ENCODE data around the gene NFATC2. TPM values are rescaled to one million over a fixed set of nuclear protein-coding genes. Genes with fewer than 3 reads are reported as not detected.

Gene NFATC2
- total RNA-seq, 4 donors from 2014 or later, result 1.6 to 3.9 (median 2.8) TPM

- in situ Hi-C loops (cut with MboI; ENCODE audit: low sequenced_read_pairs in 4 of 4) (no loop called here), intact Hi-C loops (cut with DNase I; ENCODE audit: low total_unique reads) (no loop called here)
- ATAC-seq (no peak), DNase-seq (no peak)
- TF ChIP-seq POLR2A (IDR thresholded peaks at IDR 0.05), result no peak
- TF ChIP-seq, protein P1, sequence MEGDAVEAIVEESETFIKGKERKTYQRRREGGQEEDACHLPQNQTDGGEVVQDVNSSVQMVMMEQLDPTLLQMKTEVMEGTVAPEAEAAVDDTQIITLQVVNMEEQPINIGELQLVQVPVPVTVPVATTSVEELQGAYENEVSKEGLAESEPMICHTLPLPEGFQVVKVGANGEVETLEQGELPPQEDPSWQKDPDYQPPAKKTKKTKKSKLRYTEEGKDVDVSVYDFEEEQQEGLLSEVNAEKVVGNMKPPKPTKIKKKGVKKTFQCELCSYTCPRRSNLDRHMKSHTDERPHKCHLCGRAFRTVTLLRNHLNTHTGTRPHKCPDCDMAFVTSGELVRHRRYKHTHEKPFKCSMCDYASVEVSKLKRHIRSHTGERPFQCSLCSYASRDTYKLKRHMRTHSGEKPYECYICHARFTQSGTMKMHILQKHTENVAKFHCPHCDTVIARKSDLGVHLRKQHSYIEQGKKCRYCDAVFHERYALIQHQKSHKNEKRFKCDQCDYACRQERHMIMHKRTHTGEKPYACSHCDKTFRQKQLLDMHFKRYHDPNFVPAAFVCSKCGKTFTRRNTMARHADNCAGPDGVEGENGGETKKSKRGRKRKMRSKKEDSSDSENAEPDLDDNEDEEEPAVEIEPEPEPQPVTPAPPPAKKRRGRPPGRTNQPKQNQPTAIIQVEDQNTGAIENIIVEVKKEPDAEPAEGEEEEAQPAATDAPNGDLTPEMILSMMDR (IDR thresholded peaks at IDR 0.05 in 4 of 5, conservative IDR thresholded peaks at IDR 0.05 in 1 of 5), result no peak
- Histone ChIP-seq H3K4me1 (peaks cover 3 to 4% of the 10 kb centered on the region in 2 donors), H3K9me3 (no peaks in the 10 kb centered on the region), H3K4me3 (no peak overlapping the region), H3K36me3 (peaks cover 0 to 17% of the 10 kb centered on the region in 2 donors), H3K27ac (no peak overlapping the region), H3K27me3 (no peaks in the 10 kb centered on the region)
Measured at GRCh38 chr20:51431321-51431720, 111.2 kb downstream of the NFATC2 start.

GRCh38 chr20:51430198-51430950 lies 112.1 kb downstream of the NFATC2 start:
- ATAC-seq, result no peak
- Histone ChIP-seq H3K9me3 (no peaks in the 10 kb centered on the region), H3K36me3 (peaks cover 0 to 17% of the 10 kb centered on the region in 2 donors), H3K27ac (no peak overlapping the region), H3K4me3 (no peak overlapping the region), H3K27me3 (no peaks in the 10 kb centered on the region), H3K4me1 (peaks cover 3 to 4% of the 10 kb centered on the region in 2 donors)
- DNase-seq, result no peak
- intact Hi-C loops (cut with DNase I; ENCODE audit: low total_unique reads), result no loop called here
- in situ Hi-C loops (cut with MboI; ENCODE audit: low sequenced_read_pairs in 4 of 4), result no loop called here
- TF ChIP-seq, protein P1 (IDR thresholded peaks at IDR 0.05 in 4 of 5, conservative IDR thresholded peaks at IDR 0.05 in 1 of 5), result no peak
- no peak for TF ChIP-seq POLR2A (IDR thresholded peaks at IDR 0.05)

DNA sequence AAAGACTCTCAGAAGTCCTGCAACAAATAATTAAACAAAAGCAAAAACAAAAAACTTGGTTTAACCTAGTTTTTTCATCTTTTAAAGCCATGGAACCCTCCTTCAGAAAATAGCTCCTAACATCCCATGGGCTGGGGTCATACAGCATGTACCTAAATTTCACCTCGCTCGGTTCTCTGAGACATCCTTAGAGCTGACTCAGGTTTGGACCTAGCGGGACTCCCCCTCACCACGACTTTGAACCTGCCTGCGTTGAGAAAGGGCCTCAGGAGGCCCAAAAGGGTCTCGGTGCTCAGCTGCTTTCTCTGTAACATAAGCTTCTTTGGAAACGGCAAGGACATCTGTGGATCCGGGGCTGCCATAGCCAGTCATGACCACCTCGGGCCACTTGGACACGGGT lies 112.8 kb downstream of the NFATC2 start:
- no peak overlapping the region for H3K27ac ChIP-seq
- peaks cover 3 to 4% of the 10 kb centered on the region in 2 donors for H3K4me1 ChIP-seq
- DNase-seq (no peak), ATAC-seq (no peak)
- H3K27me3 ChIP-seq, result no peaks in the 10 kb centered on the region
- TF ChIP-seq POLR2A (IDR thresholded peaks at IDR 0.05), result no peak
- TF ChIP-seq, protein P1 (IDR thresholded peaks at IDR 0.05 in 4 of 5, conservative IDR thresholded peaks at IDR 0.05 in 1 of 5), result no peak
- no peaks in the 10 kb centered on the region for H3K9me3 ChIP-seq
- intact Hi-C loops (cut with DNase I; ENCODE audit: low total_unique reads) (no loop called here), in situ Hi-C loops (cut with MboI; ENCODE audit: low sequenced_read_pairs in 4 of 4) (no loop called here)
- H3K36me3 ChIP-seq, result peaks cover 0 to 14% of the 10 kb centered on the region in 2 donors
- no peak overlapping the region for H3K4me3 ChIP-seq

GRCh38 chr20:51429144-51429482 lies 113.4 kb downstream of the NFATC2 start:
- in situ Hi-C loops (cut with MboI; ENCODE audit: low sequenced_read_pairs in 4 of 4) (no loop called here), intact Hi-C loops (cut with DNase I; ENCODE audit: low total_unique reads) (no loop called here)
- no peak for ATAC-seq
- no peak for TF ChIP-seq POLR2A (IDR thresholded peaks at IDR 0.05)
- TF ChIP-seq, protein P1 (IDR thresholded peaks at IDR 0.05 in 4 of 5, conservative IDR thresholded peaks at IDR 0.05 in 1 of 5), result no peak
- peaks cover 0 to 14% of the 10 kb centered on the region in 2 donors for H3K36me3 ChIP-seq
- H3K27me3 ChIP-seq, result no peaks in the 10 kb centered on the region
- no peak overlapping the region for H3K27ac ChIP-seq
- H3K9me3 ChIP-seq, result no peaks in the 10 kb centered on the region
- no peak for DNase-seq
- H3K4me3 ChIP-seq, result no peak overlapping the region
- H3K4me1 ChIP-seq, result peaks cover 3 to 4% of the 10 kb centered on the region in 2 donors
